22Rv1 (cell line): ENCODE results near the gene DFFB.

Experiments used
- H3K27ac ChIP-seq: fragments of 450-650 bp; 2 replicates; pipeline ENCODE4 v1.5.1; 2017
- ZFX ChIP-seq: fragments of 450-650 bp; IDR thresholded peaks from 2 replicates; pipeline ENCODE4 v1.6.1; 2017; ENCODE audit warnings: antibody characterized with exemption, borderline replicate concordance
- TF ChIP-seq, protein P1 (sequence below): fragments of 450-650 bp; IDR thresholded peaks from 2 replicates; pipeline ENCODE4 v1.5.1; 2017; ENCODE audit warnings: mild to moderate bottlenecking

DFFB gene

DNA sequence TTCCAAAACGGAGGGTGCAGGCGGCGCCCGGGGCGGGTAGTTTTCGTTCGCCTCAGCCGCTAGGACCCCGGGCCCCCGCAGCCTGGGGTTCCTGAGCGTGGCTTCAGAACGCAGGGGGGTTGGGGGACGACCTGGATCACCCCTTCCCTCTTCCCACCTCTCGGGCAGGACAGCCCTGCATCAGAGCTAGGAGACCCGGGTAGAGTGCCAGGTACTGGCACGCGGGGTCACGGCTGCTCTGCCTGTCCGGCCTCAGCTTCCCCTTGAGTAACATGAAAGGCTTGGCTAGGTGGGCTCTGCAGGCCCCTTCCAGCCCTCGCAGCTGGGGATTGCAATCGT, 484 bp downstream of the DFFB start:
- TF ChIP-seq, protein P1, sequence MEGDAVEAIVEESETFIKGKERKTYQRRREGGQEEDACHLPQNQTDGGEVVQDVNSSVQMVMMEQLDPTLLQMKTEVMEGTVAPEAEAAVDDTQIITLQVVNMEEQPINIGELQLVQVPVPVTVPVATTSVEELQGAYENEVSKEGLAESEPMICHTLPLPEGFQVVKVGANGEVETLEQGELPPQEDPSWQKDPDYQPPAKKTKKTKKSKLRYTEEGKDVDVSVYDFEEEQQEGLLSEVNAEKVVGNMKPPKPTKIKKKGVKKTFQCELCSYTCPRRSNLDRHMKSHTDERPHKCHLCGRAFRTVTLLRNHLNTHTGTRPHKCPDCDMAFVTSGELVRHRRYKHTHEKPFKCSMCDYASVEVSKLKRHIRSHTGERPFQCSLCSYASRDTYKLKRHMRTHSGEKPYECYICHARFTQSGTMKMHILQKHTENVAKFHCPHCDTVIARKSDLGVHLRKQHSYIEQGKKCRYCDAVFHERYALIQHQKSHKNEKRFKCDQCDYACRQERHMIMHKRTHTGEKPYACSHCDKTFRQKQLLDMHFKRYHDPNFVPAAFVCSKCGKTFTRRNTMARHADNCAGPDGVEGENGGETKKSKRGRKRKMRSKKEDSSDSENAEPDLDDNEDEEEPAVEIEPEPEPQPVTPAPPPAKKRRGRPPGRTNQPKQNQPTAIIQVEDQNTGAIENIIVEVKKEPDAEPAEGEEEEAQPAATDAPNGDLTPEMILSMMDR, result no peak
- TF ChIP-seq ZFX, result no peak
- H3K27ac ChIP-seq, result peak overlapping the region; percentile 86

DNA sequence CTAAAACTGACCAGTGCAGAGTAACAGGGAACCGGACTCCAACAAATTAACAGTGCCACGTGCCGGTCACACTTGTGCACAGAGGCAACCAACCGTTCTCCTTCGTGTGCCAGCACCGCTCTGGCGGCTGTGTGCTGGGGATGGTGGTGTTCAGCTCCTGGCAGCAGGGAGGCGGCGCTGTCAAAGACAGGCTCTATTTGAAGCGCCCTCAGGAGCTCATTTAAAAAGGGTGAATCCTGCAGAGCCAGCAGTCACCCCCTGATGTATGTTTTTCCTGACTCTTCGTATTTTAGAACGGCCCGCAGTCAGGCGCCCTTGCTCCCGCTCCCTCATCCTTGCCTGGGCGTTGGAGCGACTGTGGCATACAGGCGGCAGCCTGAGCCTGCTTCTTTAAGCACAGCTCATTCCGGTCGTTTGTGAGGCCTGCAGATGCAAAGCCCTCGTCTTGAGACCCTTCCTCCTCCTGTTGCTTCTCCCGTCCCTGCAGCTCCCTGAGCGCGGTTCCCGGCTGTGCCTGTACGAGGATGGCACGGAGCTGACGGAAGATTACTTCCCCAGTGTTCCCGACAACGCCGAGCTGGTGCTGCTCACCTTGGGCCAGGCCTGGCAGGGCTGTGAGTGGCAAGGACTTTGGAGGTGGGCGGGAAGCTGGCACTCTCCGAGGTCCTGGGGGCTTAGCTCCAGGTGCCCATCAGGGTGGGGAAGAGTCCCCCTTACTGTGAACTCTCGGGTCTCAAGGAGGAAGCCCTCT, 1.1 kb downstream of the DFFB start:
- H3K27ac ChIP-seq, result peak overlapping the region; percentile 86; the same call in 1 of the 2 replicates
- TF ChIP-seq, protein P1, result peak; percentile 23
- TF ChIP-seq ZFX, result no peak

DNA sequence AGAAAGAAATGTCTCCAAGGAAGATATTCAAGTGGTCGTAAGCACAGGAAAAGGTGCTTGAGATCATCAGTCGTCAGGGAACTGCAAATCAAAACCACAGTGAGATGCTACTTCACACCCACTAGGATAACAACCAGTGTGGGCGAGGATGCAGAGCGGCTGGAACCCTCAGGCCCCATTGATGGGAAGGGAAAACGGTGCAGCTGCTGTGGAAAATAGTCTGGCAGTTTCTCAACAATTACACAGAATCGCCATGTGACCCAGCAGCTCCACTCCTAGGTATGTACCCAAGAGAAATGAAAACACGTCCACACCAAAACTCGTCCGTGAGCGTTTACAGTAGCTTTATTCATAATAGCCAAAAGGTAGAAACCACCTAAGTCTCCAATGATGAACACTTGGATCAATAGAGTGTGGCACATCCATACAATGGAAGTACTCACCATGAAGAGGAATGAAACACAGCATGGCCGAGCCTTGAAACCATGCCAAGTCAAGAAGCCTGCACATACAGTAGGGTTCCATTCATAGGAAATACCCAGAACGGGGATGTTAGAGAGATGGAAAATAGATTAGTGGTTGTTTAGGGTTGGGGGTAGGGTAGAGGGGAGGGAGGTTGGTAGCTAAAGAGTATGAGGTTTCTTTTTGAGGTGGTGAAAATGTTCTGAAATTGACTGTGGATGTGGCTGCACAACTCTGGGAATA, 6.1 kb downstream of the DFFB start:
- no peak for TF ChIP-seq ZFX
- TF ChIP-seq, protein P1, result no peak

DNA sequence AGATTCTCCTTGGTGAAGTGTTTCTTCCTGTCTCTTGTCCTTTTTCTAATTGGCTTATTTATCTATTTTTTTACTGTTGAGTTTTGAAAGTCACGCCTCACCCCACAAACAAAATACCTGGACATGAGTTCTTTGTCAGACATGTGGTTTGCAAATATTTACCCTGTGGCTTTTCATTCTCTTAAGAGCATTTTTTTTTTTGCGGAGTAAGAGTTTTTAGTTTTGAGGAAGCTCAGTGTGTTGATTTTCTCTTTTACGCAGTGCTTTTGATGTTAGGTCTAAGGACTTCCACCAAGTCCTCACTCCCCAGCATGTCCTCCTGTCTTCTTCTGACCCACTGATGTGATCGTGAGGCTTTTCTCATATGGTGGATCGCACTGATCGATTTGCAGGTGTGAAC, 7.6 kb downstream of the DFFB start:
- no peak for TF ChIP-seq ZFX
- TF ChIP-seq, protein P1, result no peak
- H3K27ac ChIP-seq, result no peak overlapping the region

More for the DNA sequence above, 6.1 kb downstream of the DFFB start:
- no peak overlapping the region for H3K27ac ChIP-seq

DNA sequence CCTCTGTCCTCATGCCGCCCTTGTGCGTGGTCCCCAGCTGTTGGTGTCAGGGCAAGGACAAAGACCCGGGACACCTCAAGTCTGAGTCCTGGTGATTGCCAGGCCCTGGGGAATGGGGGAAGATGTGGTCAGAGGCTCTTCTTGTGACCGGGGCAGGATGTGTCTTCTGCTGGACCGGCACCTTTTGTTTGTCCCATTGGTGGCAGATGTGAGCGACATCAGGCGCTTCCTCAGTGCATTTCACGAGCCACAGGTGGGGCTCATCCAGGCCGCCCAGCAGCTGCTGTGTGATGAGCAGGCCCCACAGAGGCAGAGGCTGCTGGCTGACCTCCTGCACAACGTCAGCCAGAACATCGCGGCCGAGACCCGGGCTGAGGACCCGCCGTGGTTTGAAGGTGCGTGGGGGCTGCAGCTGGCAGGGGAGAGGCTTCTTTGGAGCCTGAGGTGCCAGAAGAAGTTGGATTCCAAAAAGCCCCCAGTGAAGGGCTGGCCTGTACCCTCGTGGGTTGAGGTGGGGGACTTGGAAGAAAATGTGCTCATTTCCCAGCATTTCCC, 8.4 kb downstream of the DFFB start:
- no peak for TF ChIP-seq ZFX
- TF ChIP-seq, protein P1, result no peak

DNA sequence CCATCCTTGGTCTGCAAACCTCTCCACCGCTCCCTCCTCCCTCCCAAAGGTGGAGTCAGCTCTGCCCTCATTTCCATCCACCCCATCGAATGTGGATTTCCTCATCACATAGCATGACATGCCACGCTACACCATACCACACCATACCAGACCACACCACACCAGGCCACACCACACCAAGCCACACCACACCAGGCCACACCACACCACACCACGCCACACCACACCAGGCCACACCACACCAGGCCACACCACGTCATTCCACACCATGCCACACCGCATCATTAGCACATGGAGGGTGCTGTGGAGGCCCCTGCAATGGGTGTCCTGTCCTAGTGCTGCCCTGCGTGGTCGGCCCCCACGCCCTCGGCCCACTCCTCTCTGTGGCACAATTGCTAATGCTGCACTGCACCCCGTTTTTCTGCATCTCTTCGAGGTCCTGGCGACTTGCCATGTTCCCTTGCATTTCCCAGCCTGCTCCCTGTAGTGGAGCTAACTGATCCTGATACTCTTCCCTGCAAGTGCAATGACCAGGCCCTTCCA, 11.3 kb downstream of the DFFB start:
- H3K27ac ChIP-seq, result no peak overlapping the region
- no peak for TF ChIP-seq ZFX
- TF ChIP-seq, protein P1, result no peak

More for the DNA sequence above, 8.4 kb downstream of the DFFB start:
- no peak overlapping the region for H3K27ac ChIP-seq
